IPS-20b (cell line): ENCODE results near the gene ROR2.
"Not testable (repeated sequence)": the region's sequence is repeated elsewhere in the genome, so short reads cannot be mapped to it uniquely, and the experiment has no call there.

Source experiments
- H3K27ac ChIP-seq: one replicate; pipeline ENCODE4 v1.5.1; 2013; ENCODE audit warnings: low read length
- H3K27me3 ChIP-seq: 2 replicates; pipeline ENCODE4 v1.6.1; 2013; ENCODE audit warnings: mild to moderate bottlenecking, low read length, inconsistent platforms; ENCODE audit not compliant: insufficient read depth
- H3K36me3 ChIP-seq: 2 replicates; pipeline ENCODE4 v1.6.1; 2013; ENCODE audit warnings: low read depth, mild to moderate bottlenecking, inconsistent platforms, low read length, moderate library complexity; ENCODE audit not compliant: insufficient read depth
- H3K4me1 ChIP-seq: 2 replicates; pipeline ENCODE4 v1.6.1; 2013; ENCODE audit warnings: mild to moderate bottlenecking, control low read depth, inconsistent platforms, low read length, moderate library complexity; ENCODE audit not compliant: insufficient read depth
- H3K4me3 ChIP-seq: 2 replicates; pipeline ENCODE4 v1.5.1; 2013; ENCODE audit warnings: mild to moderate bottlenecking, low read length, inconsistent platforms
- H3K9ac ChIP-seq: 2 replicates; pipeline ENCODE4 v1.6.1; 2013; ENCODE audit warnings: low read depth, mild to moderate bottlenecking, inconsistent platforms, low read length, moderate library complexity
- H3K9me3 ChIP-seq: 2 replicates; pipeline ENCODE4 v1.6.1; 2013; ENCODE audit warnings: mild to moderate bottlenecking, low read depth, low read length, inconsistent platforms; ENCODE audit not compliant: insufficient read depth

ROR2 gene

GRCh38 chr9:91541734-91542133, 408.3 kb downstream of the ROR2 start:
- H3K36me3 ChIP-seq = no peaks in the 10 kb centered on the region

GRCh38 chr9:91540506-91540905, 409.5 kb downstream of the ROR2 start:
- not testable (repeated sequence) for H3K4me3 ChIP-seq, H3K27me3 ChIP-seq, H3K27ac ChIP-seq, H3K9ac ChIP-seq, H3K36me3 ChIP-seq, H3K4me1 ChIP-seq, H3K9me3 ChIP-seq

More at GRCh38 chr9:91541734-91542133, 408.3 kb downstream of the ROR2 start:
- Histone ChIP-seq H3K4me3 (no peak overlapping the region), H3K9ac (no peak overlapping the region), H3K27me3 (no peaks in the 10 kb centered on the region), H3K9me3 (no peaks in the 10 kb centered on the region), H3K4me1 (no peaks in the 10 kb centered on the region), H3K27ac (no peak overlapping the region)

- Histone ChIP-seq H3K9me3 (no peaks in the 10 kb centered on the region), H3K27ac (no peak overlapping the region), H3K4me3 (no peak overlapping the region)
Observed at GRCh38 chr9:91536211-91536691, 413.8 kb downstream of the ROR2 start.

GRCh38 chr9:91534374-91534773, 415.7 kb downstream of the ROR2 start:
- H3K9me3 ChIP-seq = no peaks in the 10 kb centered on the region
- no peak overlapping the region for H3K9ac ChIP-seq
- no peak overlapping the region for H3K27ac ChIP-seq
- H3K27me3 ChIP-seq = no peaks in the 10 kb centered on the region
- no peak overlapping the region for H3K4me3 ChIP-seq
- no peaks in the 10 kb centered on the region for H3K36me3 ChIP-seq
- H3K4me1 ChIP-seq = peaks cover 6% of the 10 kb centered on the region; the same call in 1 of the 2 replicates

More at GRCh38 chr9:91536211-91536691, 413.8 kb downstream of the ROR2 start:
- no peaks in the 10 kb centered on the region for H3K27me3 ChIP-seq
- no peaks in the 10 kb centered on the region for H3K36me3 ChIP-seq
- peaks cover 3% of the 10 kb centered on the region; the same call in 1 of the 2 replicates for H3K4me1 ChIP-seq
- H3K9ac ChIP-seq = no peak overlapping the region

- Histone ChIP-seq H3K27ac (no peak overlapping the region), H3K9ac (no peak overlapping the region), H3K4me1 (peaks cover 6% of the 10 kb centered on the region; the same call in 1 of the 2 replicates)
Observed at GRCh38 chr9:91533382-91533781, 416.6 kb downstream of the ROR2 start.

GRCh38 chr9:91532325-91532724, 417.7 kb downstream of the ROR2 start:
- Histone ChIP-seq H3K4me3 (no peak overlapping the region), H3K27me3 (no peaks in the 10 kb centered on the region), H3K4me1 (peaks cover 6% of the 10 kb centered on the region; the same call in 1 of the 2 replicates), H3K27ac (no peak overlapping the region), H3K9me3 (no peaks in the 10 kb centered on the region), H3K36me3 (no peaks in the 10 kb centered on the region), H3K9ac (no peak overlapping the region)

More at GRCh38 chr9:91533382-91533781, 416.6 kb downstream of the ROR2 start:
- Histone ChIP-seq H3K27me3 (no peaks in the 10 kb centered on the region), H3K4me3 (no peak overlapping the region), H3K9me3 (no peaks in the 10 kb centered on the region), H3K36me3 (no peaks in the 10 kb centered on the region)

GRCh38 chr9:91530829-91531228, 419.2 kb downstream of the ROR2 start:
- no peak overlapping the region for H3K4me3 ChIP-seq
- H3K27me3 ChIP-seq = no peaks in the 10 kb centered on the region
- peaks cover 4% of the 10 kb centered on the region; the same call in 1 of the 2 replicates for H3K4me1 ChIP-seq
- no peaks in the 10 kb centered on the region for H3K36me3 ChIP-seq
- H3K27ac ChIP-seq = no peak overlapping the region
- no peak overlapping the region for H3K9ac ChIP-seq
- H3K9me3 ChIP-seq = no peaks in the 10 kb centered on the region

GRCh38 chr9:91522481-91522880, 427.5 kb downstream of the ROR2 start:
- no peak overlapping the region for H3K4me3 ChIP-seq
- H3K27ac ChIP-seq = no peak overlapping the region
- no peaks in the 10 kb centered on the region for H3K36me3 ChIP-seq
- no peaks in the 10 kb centered on the region for H3K4me1 ChIP-seq
- no peak overlapping the region for H3K9ac ChIP-seq
- no peaks in the 10 kb centered on the region for H3K27me3 ChIP-seq
- no peaks in the 10 kb centered on the region for H3K9me3 ChIP-seq

- Histone ChIP-seq H3K4me1 (no peaks in the 10 kb centered on the region), H3K36me3 (no peaks in the 10 kb centered on the region), H3K9ac (no peak overlapping the region), H3K27ac (no peak overlapping the region), H3K4me3 (no peak overlapping the region), H3K9me3 (no peaks in the 10 kb centered on the region), H3K27me3 (no peaks in the 10 kb centered on the region)
Observed at GRCh38 chr9:91519520-91520277, 430.3 kb downstream of the ROR2 start.

GRCh38 chr9:91518462-91518861, 431.6 kb downstream of the ROR2 start:
- Histone ChIP-seq H3K27me3 (no peaks in the 10 kb centered on the region), H3K9ac (no peak overlapping the region), H3K9me3 (no peaks in the 10 kb centered on the region), H3K4me3 (no peak overlapping the region), H3K4me1 (no peaks in the 10 kb centered on the region), H3K36me3 (no peaks in the 10 kb centered on the region), H3K27ac (no peak overlapping the region)

- H3K36me3 ChIP-seq = no peaks in the 10 kb centered on the region
- no peaks in the 10 kb centered on the region for H3K4me1 ChIP-seq
- no peaks in the 10 kb centered on the region for H3K27me3 ChIP-seq
- H3K9me3 ChIP-seq = no peaks in the 10 kb centered on the region
- H3K27ac ChIP-seq = no peak overlapping the region
- H3K9ac ChIP-seq = no peak overlapping the region
- no peak overlapping the region for H3K4me3 ChIP-seq
Observed at GRCh38 chr9:91517801-91518200, 432.2 kb downstream of the ROR2 start.

- not testable (repeated sequence) for H3K36me3 ChIP-seq, H3K4me1 ChIP-seq, H3K9ac ChIP-seq, H3K4me3 ChIP-seq, H3K27ac ChIP-seq, H3K27me3 ChIP-seq, H3K9me3 ChIP-seq
Observed at GRCh38 chr9:91517332-91517731, 432.7 kb downstream of the ROR2 start.
